GM21526 (cell line): ENCODE data around the gene FGD5.

ENCODE experiments used
- ATAC-seq: cut with Tn5 transposase; IDR thresholded peaks from one replicate; pipeline ENCODE4 v1.9.1; 2021; ENCODE audit warnings: moderate library complexity; ENCODE audit not compliant: unreplicated experiment, low FRiP score

Gene FGD5

DNA sequence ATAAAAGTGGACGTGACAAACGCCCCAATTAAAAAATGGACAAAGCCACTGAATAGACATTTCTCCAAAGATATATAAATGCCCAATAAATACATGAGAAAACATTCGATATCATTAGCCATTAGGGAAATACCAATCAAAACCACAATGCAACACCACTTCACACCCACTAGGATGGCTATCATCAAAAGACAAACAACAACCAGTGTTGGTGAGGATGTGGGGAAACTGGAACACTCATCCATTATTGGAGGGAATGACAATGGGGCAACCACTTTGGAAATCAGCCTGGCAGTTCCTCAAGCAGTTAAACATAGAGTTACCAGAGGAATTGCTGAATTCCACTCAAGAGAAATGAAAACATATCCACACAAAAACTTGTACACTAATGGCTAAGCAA lies 32.4 kb upstream of the FGD5 start:
- ATAC-seq = no peak

DNA sequence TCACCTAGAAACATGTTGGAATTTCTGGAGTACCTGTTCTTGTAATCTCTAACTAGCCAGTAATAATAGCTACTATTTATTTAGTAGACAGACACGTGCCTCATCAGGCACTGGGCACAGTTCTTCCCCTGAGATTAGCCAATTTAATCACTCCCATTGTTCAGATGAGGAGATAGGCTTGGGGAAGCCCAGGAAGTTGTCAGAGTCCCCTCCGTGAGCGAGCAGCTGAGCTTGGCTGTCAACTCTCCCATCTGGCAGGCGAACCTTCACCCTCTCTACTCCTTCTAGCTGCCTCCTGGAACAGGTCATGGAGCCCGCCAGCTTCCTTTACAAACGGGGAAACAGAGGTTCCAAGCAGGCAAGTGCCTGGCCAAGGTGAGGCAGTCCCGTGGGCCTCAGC lies 31.1 kb upstream of the FGD5 start:
- no peak for ATAC-seq

DNA sequence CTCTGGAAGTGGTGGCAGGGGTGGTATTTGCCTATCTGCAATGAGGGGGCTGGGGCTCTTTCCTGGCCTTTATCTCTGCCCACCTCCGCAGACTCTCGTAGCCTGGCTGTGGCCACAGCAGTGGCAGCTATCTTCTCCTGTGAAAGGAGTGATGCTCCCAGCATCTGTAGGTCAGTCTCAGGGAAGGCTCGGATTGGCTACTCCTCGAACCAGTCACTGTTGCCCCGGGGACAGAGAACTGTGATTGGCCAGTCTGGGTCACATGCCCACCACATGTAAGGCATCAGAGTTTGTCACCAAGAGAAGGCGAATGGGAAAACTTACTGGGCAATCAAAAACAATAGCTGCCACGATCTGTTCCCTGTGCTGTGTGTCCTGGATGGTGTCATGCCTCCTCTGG lies 30.1 kb upstream of the FGD5 start:
- no peak for ATAC-seq

DNA sequence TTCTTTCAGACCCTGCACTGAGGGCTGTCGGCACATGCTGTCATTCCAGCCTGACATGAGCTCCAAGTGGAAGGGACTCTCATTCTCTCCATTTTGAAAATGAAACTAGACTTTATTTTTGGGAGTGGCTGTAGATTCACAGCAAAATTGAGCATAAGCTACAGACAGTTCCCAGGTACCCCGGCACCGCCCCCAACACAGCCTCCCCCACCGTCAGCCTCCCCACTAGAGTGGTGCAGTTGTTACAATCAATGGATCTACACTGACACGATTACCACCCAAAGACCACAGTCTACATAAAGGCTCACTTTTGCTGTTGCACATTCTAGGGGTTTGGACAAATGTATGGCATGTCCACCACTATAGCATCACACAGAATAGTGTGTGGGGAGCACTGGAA lies 29.5 kb upstream of the FGD5 start:
- no peak for ATAC-seq

DNA sequence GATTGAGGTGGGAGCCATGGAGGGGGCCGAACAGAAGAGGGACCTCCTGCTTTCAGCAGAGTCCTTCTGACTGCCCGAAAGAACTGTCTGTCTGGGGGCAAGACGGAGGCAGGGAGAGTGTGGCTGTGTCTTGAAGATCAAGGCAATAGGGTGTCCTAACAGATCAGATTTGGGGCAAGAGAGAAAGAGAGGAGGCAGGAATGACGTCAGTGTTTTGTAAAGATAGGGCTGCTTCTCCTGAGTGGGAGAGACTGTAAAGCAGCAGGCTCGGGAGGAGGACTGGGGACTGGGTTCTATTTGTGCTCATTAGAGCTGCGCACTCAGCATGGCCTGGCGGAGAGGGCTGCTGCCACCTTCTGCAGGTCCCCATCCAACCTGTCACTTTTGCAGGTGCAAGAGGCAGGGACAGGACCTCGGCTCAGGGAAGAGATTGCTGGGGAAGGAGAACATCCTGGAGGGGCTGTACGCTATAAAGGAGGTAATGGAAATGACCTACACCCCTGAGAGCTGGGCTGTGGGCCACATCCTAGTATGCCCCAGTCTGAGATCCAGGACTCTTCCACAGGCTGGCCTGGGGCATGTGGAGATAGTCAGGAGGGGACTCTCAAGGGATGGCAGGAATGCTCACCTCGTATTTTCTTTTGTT lies 29.0 kb upstream of the FGD5 start:
- no peak for ATAC-seq

DNA sequence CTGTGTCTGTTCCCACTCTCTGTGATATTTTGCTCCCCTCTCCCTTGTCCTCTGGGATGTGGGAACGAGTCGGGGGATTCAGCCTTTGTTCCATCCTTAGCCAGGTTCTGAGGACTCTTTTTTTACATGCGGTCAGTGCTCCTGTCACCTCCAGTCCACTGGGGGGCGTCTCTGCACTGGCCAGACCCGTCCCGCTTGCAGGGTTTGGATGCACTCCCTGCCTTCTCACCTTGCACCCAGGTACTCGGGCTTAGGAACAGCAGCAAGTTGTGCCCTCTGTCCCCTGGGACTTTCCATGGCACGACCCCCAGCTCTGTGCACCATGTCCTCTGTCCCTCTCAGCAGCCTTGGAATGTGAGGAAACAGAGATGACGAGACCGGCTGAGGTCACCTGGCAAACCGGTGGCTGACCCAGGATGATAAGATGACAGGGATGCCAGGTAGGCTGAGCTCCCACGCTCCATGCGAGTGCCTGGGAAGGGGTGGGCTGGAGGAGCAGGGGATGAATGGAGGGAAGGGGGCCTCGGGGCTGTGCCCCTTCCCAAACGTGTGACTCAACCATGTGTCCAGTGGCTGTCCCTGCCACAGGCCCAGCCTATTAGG lies 27.3 kb upstream of the FGD5 start:
- no peak for ATAC-seq

DNA sequence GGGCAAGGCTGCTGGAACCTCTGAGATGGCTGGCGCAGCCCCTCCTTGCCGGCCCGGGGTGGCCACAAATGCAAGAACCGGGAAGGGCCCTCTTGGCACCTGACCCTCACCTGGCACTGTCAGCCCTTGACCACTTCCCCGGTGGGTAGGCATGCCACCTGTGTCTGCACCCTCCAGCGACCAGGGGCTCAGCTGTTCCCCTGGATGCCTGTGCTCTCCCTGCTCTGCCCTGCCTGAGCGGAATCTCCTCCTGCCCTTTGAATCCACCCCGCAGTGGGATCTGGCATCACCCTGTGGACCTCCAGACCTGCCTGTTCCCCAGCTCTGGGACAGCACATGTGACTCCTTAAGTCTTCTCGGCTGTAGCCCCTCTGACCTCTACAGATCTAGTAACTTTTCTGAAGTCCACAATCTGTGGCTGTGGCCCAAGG lies 26.1 kb upstream of the FGD5 start:
- ATAC-seq = no peak

DNA sequence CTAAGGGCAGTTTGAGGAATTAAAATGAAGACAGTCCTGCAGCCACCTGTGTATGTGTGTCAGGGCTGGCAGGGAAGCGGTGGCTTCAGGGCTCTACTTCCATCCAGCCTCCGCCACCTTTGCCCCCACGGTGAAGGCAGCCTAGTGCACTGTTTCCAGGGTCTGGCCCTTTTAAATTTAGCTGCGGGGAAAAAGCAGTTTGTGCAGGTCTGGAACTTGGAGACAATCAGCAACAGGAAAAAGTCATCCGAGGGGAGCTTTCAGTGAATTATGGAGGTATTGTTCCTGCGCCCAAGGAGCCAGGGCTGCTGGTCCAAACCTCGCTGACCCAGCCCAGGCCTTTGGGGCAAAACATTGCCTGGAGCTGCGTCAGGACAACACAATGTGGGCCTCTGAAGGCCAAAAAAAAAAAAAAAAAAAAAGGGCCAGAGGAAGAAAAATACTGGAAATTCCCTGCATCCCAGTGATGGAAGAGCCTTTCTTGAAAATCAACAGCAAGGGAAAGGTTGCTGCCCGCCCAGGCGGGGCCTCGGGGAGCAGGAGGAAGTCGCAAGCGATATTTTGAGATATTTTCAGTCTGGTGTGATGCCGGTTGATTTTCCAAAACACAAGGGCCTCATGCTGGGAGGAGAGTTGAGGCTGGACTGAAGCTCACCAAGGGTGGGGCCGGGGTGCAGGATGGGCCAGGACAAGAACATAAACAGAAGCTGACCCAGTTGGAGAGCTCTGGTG lies 25.5 kb upstream of the FGD5 start:
- no peak for ATAC-seq

DNA sequence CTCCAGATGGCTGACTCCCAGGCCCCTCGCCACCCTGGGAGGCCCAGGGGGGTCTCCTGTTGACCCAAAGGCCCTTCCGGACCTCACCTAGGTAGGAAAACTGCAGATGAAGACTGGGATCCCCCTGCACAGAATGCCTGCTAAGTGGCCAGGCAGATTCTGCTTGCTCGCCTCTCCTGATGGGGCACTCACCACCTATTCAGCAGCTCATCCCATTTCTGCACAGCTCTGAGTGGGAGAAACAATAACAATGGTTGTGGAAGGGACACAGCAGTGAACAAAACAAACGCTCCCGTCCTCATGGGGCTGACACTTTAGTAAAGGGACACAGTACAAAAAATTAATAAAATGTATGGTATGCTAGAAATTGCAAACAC lies 24.9 kb upstream of the FGD5 start:
- no peak for ATAC-seq

DNA sequence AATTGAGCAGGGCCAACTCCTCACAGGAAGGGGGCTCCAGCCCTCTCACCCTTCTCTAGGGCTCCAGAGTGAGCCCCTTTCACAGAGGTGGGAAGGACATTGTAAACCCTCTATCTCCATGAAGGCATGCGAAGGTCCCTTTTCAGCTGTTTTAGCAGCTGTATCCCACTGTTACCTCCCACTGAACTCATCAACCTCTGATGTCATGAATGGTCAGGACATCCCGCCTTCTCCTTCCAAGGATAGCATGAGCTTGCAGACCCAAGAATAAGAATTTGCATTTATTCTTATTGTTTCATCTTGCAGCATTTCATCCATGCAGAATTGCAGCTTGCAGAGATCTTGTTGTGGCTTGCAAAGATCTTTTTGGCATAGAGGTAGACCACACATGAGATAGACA lies 24.3 kb upstream of the FGD5 start:
- ATAC-seq = no peak

DNA sequence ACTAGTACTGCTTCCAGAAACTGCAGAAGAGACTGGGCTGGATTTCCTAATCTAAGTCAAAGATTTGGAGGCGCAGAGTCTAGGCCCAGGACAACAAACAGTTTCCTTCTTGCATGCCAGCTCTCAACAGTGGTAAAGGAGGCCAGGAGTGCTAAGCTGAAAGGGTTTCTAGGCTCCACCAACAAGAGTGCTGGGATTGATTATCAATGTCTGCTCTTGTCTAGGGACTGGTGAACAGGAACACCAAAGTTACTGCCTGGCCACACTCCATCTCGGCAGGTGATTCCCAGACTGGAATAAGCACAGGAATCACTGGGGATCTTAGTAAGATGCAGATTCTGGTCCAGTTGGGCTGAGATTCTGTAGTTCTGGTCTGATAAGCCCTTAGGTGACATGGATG lies 22.8 kb upstream of the FGD5 start:
- no peak for ATAC-seq

DNA sequence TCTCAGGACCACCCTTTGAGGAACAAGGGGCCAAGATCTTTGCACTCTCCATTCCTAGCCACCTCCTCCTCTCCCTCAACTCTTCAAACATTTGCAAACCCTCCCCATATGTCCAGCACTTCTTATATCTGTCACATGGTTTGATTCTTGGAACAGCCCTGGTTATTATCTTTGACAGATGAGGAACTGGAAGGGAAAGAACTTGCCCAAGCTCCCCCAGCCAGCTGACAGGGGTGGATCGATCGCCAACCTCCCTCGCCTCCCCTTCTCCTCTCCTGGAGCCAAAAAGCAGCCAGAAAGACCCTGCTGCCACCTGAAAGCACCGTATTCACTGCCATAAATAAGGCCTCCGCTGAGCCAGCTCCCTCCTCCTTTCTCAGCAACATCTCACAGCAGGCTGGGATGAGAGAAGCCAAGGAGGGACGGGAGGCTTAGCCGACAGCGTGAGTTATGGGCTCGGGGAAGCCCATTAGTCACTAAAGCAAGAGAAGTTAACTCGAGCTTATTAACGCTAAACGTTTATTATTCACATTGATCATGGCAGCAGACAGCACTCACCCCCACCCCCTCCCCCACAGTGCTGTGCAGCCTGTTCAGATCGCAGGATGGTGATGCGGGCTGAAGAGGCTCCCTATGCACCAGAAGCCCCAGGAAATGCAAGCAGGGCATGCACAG lies 22.2 kb upstream of the FGD5 start:
- no peak for ATAC-seq

DNA sequence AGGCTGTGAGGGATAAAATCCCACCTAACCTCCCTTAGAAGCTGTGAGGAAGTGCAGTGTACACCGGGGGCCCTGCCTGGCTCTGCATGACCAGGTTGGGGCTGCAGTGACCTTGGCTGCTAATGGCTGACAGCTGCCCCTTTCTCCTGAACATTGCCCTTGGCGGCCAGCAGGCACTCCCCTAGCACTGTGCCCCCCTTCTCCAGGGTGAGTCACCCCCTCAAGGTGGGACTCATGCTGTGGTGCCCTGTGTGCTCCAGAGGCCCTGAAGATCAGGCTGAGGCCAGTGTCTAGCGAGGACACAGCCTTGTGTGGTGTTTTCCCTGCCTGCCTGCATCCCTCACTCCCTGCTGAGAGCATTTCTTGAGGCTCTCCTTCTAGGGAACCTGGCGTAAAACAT lies 21.0 kb upstream of the FGD5 start:
- no peak for ATAC-seq

DNA sequence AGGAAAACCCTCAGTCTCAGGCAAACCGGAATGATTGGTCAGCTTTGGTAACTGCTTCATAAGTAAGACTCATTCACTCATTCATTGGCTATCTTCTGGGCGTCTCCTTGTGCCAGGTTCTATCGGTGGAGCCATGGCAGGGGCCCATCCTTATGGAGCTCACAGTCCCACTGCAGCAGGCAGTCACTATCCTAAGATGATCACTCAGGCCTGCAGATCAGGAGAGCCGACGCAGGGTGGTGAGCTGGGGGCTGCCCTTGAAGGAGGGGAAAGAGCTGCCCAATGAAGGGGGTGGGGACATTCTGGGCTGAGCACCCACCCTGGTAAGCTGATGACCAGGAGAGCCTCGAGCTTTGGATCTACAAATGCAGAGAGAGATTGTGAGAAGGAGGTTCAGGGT lies 20.5 kb upstream of the FGD5 start:
- no peak for ATAC-seq

DNA sequence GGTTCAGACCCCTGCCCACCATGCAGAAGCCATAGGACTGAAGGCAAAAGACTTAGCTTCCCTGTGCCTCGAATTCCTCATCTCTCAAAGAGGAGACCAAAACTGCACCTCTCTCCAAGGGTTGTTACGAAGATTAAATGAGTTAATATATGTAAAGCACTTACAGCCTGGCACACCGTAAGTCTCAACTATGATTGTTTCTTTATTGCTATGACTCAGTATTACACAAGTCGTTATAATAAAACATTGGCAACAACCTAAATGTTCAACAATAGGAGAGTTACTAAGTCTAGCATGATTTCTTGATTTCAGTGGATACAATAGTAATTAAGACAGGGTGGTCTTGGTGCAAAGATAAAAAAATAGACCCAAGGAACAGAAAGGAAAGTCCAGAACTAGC lies 19.6 kb upstream of the FGD5 start:
- no peak for ATAC-seq

DNA sequence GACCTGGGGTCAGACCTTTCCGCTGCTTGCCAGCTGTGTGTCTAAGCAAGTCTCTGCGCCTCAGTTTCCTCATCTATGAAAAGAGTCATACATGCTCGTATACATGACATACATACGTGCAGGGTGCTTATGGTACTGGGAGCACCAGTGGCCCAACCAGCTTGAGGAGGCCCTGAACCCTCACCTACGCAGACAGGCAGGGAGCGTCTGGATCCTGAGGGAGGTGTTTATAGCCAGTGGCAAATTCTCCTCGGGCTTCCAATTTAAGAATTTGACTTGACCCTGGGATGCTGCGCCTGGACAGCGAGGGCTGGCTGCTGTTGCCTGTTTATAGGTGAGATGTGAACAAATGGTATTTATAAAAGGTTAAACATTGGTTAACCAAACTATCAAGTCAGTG lies 17.7 kb upstream of the FGD5 start:
- no peak for ATAC-seq

DNA sequence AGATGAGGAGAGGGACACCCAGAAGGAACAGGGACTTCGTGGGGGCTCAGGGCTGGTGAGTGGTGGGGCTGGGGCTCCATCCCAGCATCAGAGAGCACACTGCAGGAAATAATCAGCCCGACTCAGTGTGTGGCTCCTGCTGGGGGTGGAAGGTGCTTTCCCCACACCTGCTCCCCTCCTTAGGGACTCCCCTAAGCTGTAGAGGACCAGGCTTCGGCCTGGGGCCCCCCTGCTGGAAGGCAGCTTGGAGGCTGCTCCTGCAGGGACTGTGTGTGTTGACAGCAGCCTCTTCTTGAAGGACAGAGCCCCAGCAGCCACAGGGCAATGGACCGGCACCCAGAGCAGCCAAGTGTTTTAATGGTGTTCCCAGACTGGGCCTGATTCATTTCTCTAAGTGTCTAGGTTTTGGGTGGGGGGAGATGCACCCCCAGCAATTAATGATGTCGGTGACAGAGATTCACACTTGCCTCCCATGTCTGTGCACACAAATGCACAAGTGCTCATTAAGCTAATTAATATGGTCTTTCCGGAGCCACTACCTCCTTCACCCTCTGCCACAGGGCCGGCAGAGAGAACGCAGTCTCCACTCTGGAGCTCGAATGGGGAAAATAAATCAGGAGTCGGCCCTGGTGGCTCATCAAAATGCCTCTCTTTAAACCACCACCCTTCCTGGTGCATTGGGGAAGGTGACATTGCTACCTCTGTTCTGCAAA lies 16.9 kb upstream of the FGD5 start:
- ATAC-seq = no peak

DNA sequence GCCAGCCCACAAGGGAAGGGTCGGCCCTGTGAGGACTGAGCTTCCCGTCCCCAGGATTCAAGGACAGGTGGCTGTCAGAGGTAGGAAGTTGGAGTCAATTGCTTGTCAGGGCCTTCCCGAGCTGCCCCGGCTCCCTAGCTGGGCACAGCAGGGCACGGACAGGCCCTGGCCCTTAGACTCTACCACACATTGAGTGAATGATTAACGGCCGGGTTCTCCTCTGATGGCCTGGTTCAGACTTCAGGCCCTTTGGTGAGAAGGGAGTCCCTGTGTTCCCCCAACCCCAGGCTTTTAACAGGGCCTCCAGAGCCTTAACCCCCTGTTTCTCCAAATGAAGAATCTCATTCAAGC lies 16.4 kb upstream of the FGD5 start:
- ATAC-seq = no peak

DNA sequence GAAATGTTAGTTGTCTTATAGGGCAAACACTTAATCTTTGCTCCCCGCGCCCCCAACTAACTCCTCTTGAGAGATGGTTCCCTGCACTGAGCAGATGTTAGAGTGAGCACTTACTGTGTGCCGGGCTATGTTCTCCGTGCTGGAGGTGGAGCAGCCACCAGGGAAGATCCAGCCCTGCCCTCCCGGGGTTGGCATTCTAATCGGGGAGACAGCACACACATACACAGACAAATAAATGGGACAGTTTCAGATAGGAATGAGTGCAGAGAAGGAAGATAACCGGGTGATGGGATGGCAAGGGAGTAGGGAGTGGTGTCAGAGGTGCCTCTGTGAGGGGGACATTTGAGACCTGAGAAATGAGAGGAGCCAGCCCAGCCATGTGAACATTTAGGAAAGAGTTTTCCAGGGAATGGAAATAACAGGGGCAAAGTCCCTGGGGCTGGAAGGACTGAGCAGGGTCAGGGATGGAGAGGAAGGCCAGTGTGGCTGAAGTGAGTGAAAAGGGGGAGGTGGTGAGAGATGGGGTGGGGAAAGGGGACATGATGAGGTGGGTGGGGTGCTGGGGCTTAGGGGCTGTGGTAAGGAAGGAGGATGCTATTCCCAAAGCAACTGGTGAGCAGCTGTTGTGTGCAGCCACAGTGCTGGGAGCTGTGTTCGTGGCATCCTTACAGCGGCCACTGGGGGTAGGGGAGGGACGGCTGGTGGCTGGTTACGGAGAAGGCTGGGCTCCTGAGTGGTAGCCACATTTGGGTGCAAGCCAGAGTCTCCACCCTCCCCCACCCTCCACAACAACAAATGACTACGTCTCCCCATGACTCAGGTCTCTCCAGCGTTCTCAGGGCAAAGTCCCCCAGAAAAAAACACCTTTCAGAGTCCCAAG lies 15.4 kb upstream of the FGD5 start:
- no peak for ATAC-seq
